GM12878 (cell line): Measurements from ENCODE around the gene DDX4. TPM values are rescaled to one million over a fixed set of nuclear protein-coding genes. Genes with fewer than 3 reads are reported as not detected.
A peak's percentile ranks its signal among the peaks of the same experiment; 100 is the strongest.

Experiments used
- ATF2 ChIP-seq: IDR thresholded peaks from 2 replicates; pipeline ENCODE4 v1.6.1; 2012; ENCODE audit warnings: low read length, inconsistent platforms
- CBFB ChIP-seq: IDR thresholded peaks from 2 replicates; pipeline ENCODE4 v1.6.1; 2016; ENCODE audit warnings: antibody characterized with exemption, low read depth
- CEBPB ChIP-seq, 2 experiments: fragments of 150-350 bp in 1 of 2; IDR thresholded peaks; 2 replicates each; pipeline ENCODE4 v1.6.1; 2012 to 2014; ENCODE audit warnings: low read depth in 2 of 2, low read length in 2 of 2, borderline replicate concordance in 1 of 2, inconsistent platforms in 1 of 2
- CREB1 ChIP-seq: IDR thresholded peaks from 2 replicates; pipeline ENCODE4 v1.6.1; 2012; ENCODE audit warnings: low read depth, mild to moderate bottlenecking, inconsistent platforms
- E4F1 ChIP-seq: fragments of 450-650 bp; IDR thresholded peaks from 2 replicates; pipeline ENCODE4 v1.6.1; 2018; ENCODE audit warnings: borderline replicate concordance, mild to moderate bottlenecking; ENCODE audit not compliant: partially characterized antibody
- ETV6 ChIP-seq, 2 experiments: fragments of 450-650 bp in 1 of 2; IDR thresholded peaks in 1 of 2; conservative IDR thresholded peaks in 1 of 2; 2 replicates each; pipeline ENCODE4 v1.6.1; 2014; ENCODE audit warnings: antibody characterized with exemption in 1 of 2, borderline replicate concordance in 1 of 2, low read depth in 1 of 2, mild to moderate bottlenecking in 1 of 2, moderate library complexity in 1 of 2
- EZH2 ChIP-seq: IDR thresholded peaks from 2 replicates; pipeline ENCODE4 v1.6.1; 2012; ENCODE audit warnings: low read depth, mild to moderate bottlenecking, control low read depth, inconsistent platforms, low read length, borderline replicate concordance; ENCODE audit not compliant: control insufficient read depth
- FOXK2 ChIP-seq: fragments of 450-650 bp; IDR thresholded peaks from 2 replicates; pipeline ENCODE4 v1.6.1; 2017; ENCODE audit warnings: mild to moderate bottlenecking, moderate library complexity
- HDAC6 ChIP-seq: fragments of 200-600 bp; sonication (generic); IDR thresholded peaks from one replicate; pipeline ENCODE4 v1.8.0; 2017; ENCODE audit warnings: antibody characterized with exemption; ENCODE audit not compliant: unreplicated experiment
- IKZF1 ChIP-seq: fragments of 450-650 bp; conservative IDR thresholded peaks from 2 replicates; pipeline ENCODE4 v1.6.1; 2017; ENCODE audit warnings: antibody characterized with exemption, mild to moderate bottlenecking
- IRF5 ChIP-seq: fragments of 450-650 bp; IDR thresholded peaks from 2 replicates; pipeline ENCODE4 v1.6.1; 2017; ENCODE audit warnings: borderline replicate concordance
- MEF2A ChIP-seq: IDR thresholded peaks from 2 replicates; pipeline ENCODE4 v1.6.1; 2011; ENCODE audit warnings: low read depth, mild to moderate bottlenecking, low read length, moderate library complexity; ENCODE audit not compliant: insufficient read depth
- NFIC ChIP-seq: IDR thresholded peaks from 2 replicates; pipeline ENCODE4 v1.6.1; 2012; ENCODE audit warnings: low read depth, mild to moderate bottlenecking, inconsistent platforms, low read length, moderate library complexity
- NR2C2 ChIP-seq: IDR thresholded peaks from 2 replicates; pipeline ENCODE4 v1.6.1; 2011; ENCODE audit warnings: borderline replicate concordance, low read depth; ENCODE audit not compliant: control insufficient read depth, insufficient read length
- POLR2A ChIP-seq: IDR thresholded peaks from 2 replicates; pipeline ENCODE4 v1.6.1; 2011; ENCODE audit warnings: low read depth, mild to moderate bottlenecking, low read length
- POLR2AphosphoS5 ChIP-seq: IDR thresholded peaks from 2 replicates; pipeline ENCODE4 v1.6.1; 2011; ENCODE audit warnings: mild to moderate bottlenecking, low read length, inconsistent platforms
- RBBP5 ChIP-seq: fragments of 200-600 bp; sonication (generic); conservative IDR thresholded peaks from 2 replicates; pipeline ENCODE4 v1.6.1; 2016
- RUNX3 ChIP-seq: IDR thresholded peaks from 2 replicates; pipeline ENCODE4 v1.6.1; 2012; ENCODE audit warnings: low read length, inconsistent platforms
- SUZ12 ChIP-seq: fragments of 200-600 bp; sonication (generic); IDR thresholded peaks from one replicate; pipeline ENCODE4 v1.6.1; 2018; ENCODE audit warnings: antibody characterized with exemption, mild to moderate bottlenecking; ENCODE audit not compliant: unreplicated experiment
- TARDBP ChIP-seq: IDR thresholded peaks from 2 replicates; pipeline ENCODE4 v1.6.1; 2016; ENCODE audit warnings: borderline replicate concordance
- TCF7 ChIP-seq: IDR thresholded peaks from 2 replicates; pipeline ENCODE4 v1.6.1; 2014; ENCODE audit warnings: antibody characterized with exemption, borderline replicate concordance
- ZBED1 ChIP-seq: IDR thresholded peaks from 2 replicates; pipeline ENCODE4 v1.6.1; 2016; ENCODE audit warnings: borderline replicate concordance
- ZNF217 ChIP-seq: fragments of 450-650 bp; IDR thresholded peaks from 2 replicates; pipeline ENCODE4 v1.6.1; 2017; ENCODE audit warnings: antibody characterized with exemption, mild to moderate bottlenecking
- polyA plus RNA-seq, 11 experiments: library from polyadenylated mRNA; depleted of rRNA in 4 of 11; unstranded in 6 of 11; stranded (reverse) in 5 of 11; fragments of >200 nt; fragmentation: Nextera tagmentation in 4 of 11; fragmentation: Illumina TruSeq in 1 of 11; extraction: Ambion mirVana in 4 of 11; extraction: Trizol in 1 of 11; gene quantifications; 1 replicate in 1 of 11; 2 replicates in 10 of 11; pipeline versions ENCODE4 v1.2.1 to v1.2.3, GENCODE V29; 2011 to 2016; ENCODE audit warnings: inconsistent platforms in 2 of 11, missing spikeins in 2 of 11, low read depth in 1 of 11
- total RNA-seq, 4 experiments: library from RNA; depleted of rRNA in 3 of 4; stranded (reverse); fragments of >200 nt in 3 of 4; fragmentation: Illumina TruSeq in 1 of 4; extraction: Trizol in 1 of 4; gene quantifications; 2 replicates each; pipeline versions ENCODE4 v1.2.1 to v1.2.3, GENCODE V29; 2013 to 2021

DDX4 gene
- total and polyA plus RNA-seq, 10 of the 15 experiments (the other 5 are each of a cell fraction or from before 2014, with no cell fraction given) = 0.05 to 0.36 (median 0.09) TPM; not detected in 4

- TF ChIP-seq IKZF1 (no peak), ZBED1 (no peak), ATF2 (0 out of 2 replicates have a peak, but pooled peaks have one; percentile 25), TARDBP (no peak), POLR2A (no peak), ZNF217 (no peak), FOXK2 (no peak), HDAC6 (no peak), MEF2A (no peak), IRF5 (no peak), RBBP5 (no peak), NR2C2 (no peak), NFIC (no peak), E4F1 (no peak), SUZ12 (no peak), CEBPB (IDR thresholded peaks at IDR 0.05; ENCODE audit: borderline replicate concordance in 1 of 2, low read depth in 2 of 2, low read length in 2 of 2) (no peak), RUNX3 (no peak), TCF7 (no peak), ETV6 (conservative IDR thresholded peaks at IDR 0.05 in 1 of 2, IDR thresholded peaks at IDR 0.05 in 1 of 2; ENCODE audit: borderline replicate concordance in 1 of 2, low read depth in 1 of 2) (peak in 1 of 2 experiments; percentile 10; a peak in 1 of 4 replicates), CREB1 (no peak), EZH2 (no peak), CBFB (no peak), POLR2AphosphoS5 (no peak)
Measured at GRCh38 chr5:55702598-55703345, 35.1 kb upstream of the DDX4 start (continued).
